Measurements from ENCODE around the gene CDH26. TPM values are rescaled to one million over a fixed set of nuclear protein-coding genes. Genes with fewer than 3 reads are reported as not detected.
"Not testable (repeated sequence)": the region's sequence is repeated elsewhere in the genome, so short reads cannot be mapped to it uniquely, and the experiment has no call there.

Gene CDH26
- total and polyA plus RNA-seq, 9 of the 15 experiments (the other 6 are each of a cell fraction or from before 2014, with no cell fraction given) = 0.07 to 0.13 (median 0.10) TPM; not detected in 4

GRCh38 chr20:60041436-60042165, 83.4 kb downstream of the CDH26 start:
- DNase-seq (ENCODE audit: extremely low read depth in 1 of 4, low spot score in 3 of 4); in situ Hi-C loops (cut with MboI); FAIRE-seq; CTCF ChIA-PET (ENCODE audit: low intra/inter-chr PET ratio); H2AFZ ChIP-seq (ENCODE audit: low read depth, low read length); H3K4me1 ChIP-seq (replicated peaks in 1 of 2; ENCODE audit: control insufficient read depth in 2 of 2, insufficient read depth in 2 of 2, low read length in 2 of 2); H3K79me2 ChIP-seq (ENCODE audit: control insufficient read depth, insufficient read depth, low read length); H3K9me1 ChIP-seq (ENCODE audit: control insufficient read depth, insufficient read depth, low read length); H4K20me1 ChIP-seq (replicated peaks; ENCODE audit: control insufficient read depth, insufficient read depth, low read length); H3K9me3 ChIP-seq (replicated peaks; ENCODE audit: control insufficient read depth, insufficient read depth, low read depth, low read length); H3K36me3 ChIP-seq (ENCODE audit: control insufficient read depth, insufficient read depth, low read length); BruUV-seq (replicated peaks); H3K4me3 ChIP-seq; intact Hi-C loops (cut with micrococcal nuclease); ATAC-seq; H3K27ac ChIP-seq (ENCODE audit: extremely low read depth, low read depth, low read length); H3K9ac ChIP-seq (ENCODE audit: insufficient read depth in 1 of 2, low read depth in 2 of 2, low read length in 2 of 2); H3K4me2 ChIP-seq (ENCODE audit: insufficient read depth, low read length): not testable (repeated sequence)
- H3K27me3 ChIP-seq (ENCODE audit: control insufficient read depth in 2 of 2, insufficient read depth in 2 of 2, low read length in 2 of 2) = peaks cover 0 to 27% of the 10 kb centered on the region in 2 experiments; a peak in 1 of 5 replicates
- TF ChIP-seq PRDM10 (IDR thresholded peaks at IDR 0.05; ENCODE audit: partially characterized antibody) = peak; percentile 34
- 0% methylated on average over 7 of the region's 8 CpGs for WGBS (ENCODE audit: insufficient coverage, low coverage, missing lambda C conversion rate)
- POLR2A ChIA-PET = interaction anchor here (0.6 kb wide), 1 partner anchor 17 kb away, joined by 3 read pairs; no protein-coding TSS in a partner anchor
